H54 (cell line): ENCODE data around the gene SLC10A7.

Source experiments
- DNase-seq: peaks from one replicate; pipeline ENCODE4 v3.0.0; 2011; ENCODE audit warnings: low spot score, mixed read lengths; ENCODE audit not compliant: insufficient read length
- FAIRE-seq: peaks from 3 replicates; lab custom pipeline; 2011; peaks lifted over from hg19 to GRCh38; lab: Jason Lieb, UNC
- POLR2A ChIP-seq: IDR thresholded peaks from 2 replicates; pipeline ENCODE4 v1.6.1; 2011; ENCODE audit warnings: low read depth, mild to moderate bottlenecking, low read length

SLC10A7 gene

GRCh38 chr4:146478009-146478408 lies 43.7 kb downstream of the SLC10A7 start:
- no peak for DNase-seq
- no peak for FAIRE-seq
- TF ChIP-seq POLR2A = no peak

GRCh38 chr4:146477054-146477453 lies 44.7 kb downstream of the SLC10A7 start:
- DNase-seq (no peak), FAIRE-seq (no peak)
- TF ChIP-seq POLR2A = no peak

GRCh38 chr4:146472404-146472803 lies 49.3 kb downstream of the SLC10A7 start:
- FAIRE-seq = no peak
- DNase-seq = no peak
- no peak for TF ChIP-seq POLR2A

GRCh38 chr4:146470604-146471003 lies 51.1 kb downstream of the SLC10A7 start:
- no peak for TF ChIP-seq POLR2A
- no peak for FAIRE-seq
- no peak for DNase-seq

GRCh38 chr4:146469022-146469421 lies 52.7 kb downstream of the SLC10A7 start:
- FAIRE-seq (no peak), DNase-seq (no peak)
- TF ChIP-seq POLR2A = no peak

- no peak for TF ChIP-seq POLR2A
- FAIRE-seq = no peak
- DNase-seq = no peak
Measured at GRCh38 chr4:146465628-146466027, 56.1 kb downstream of the SLC10A7 start.

GRCh38 chr4:146462251-146462650 lies 59.5 kb downstream of the SLC10A7 start:
- FAIRE-seq (no peak), DNase-seq (no peak)
- TF ChIP-seq POLR2A = no peak

GRCh38 chr4:146458594-146458993 lies 63.1 kb downstream of the SLC10A7 start:
- DNase-seq (no peak), FAIRE-seq (no peak)
- no peak for TF ChIP-seq POLR2A

- DNase-seq (no peak), FAIRE-seq (no peak)
- TF ChIP-seq POLR2A = no peak
Measured at GRCh38 chr4:146456681-146457080, 65.1 kb downstream of the SLC10A7 start.

GRCh38 chr4:146453181-146453807 lies 68.4 kb downstream of the SLC10A7 start:
- no peak for DNase-seq
- FAIRE-seq = no peak
- TF ChIP-seq POLR2A = no peak

GRCh38 chr4:146450524-146450923 lies 71.2 kb downstream of the SLC10A7 start:
- DNase-seq (no peak), FAIRE-seq (no peak)
- no peak for TF ChIP-seq POLR2A

- no peak for DNase-seq
- FAIRE-seq = no peak
- no peak for TF ChIP-seq POLR2A
Measured at GRCh38 chr4:146446555-146446954, 75.2 kb downstream of the SLC10A7 start.

GRCh38 chr4:146445198-146446150 lies 76.3 kb downstream of the SLC10A7 start:
- DNase-seq = no peak
- no peak for TF ChIP-seq POLR2A
- FAIRE-seq = no peak

GRCh38 chr4:146443525-146443924 lies 78.2 kb downstream of the SLC10A7 start:
- TF ChIP-seq POLR2A = no peak
- DNase-seq (no peak), FAIRE-seq (no peak)
